Liver (tissue), 9 donors: ENCODE results near the gene NFKBIB. TPM values are rescaled to one million over a fixed set of nuclear protein-coding genes. Genes with fewer than 3 reads are reported as not detected.

Experiments used
- DNase-seq: peaks from one replicate; pipeline ENCODE4 v3.0.0-alpha.2; 2017; ENCODE audit warnings: low spot score
- H3K27ac ChIP-seq, 2 donors: one replicate each; pipeline ENCODE4 v1.7.0; 2013; ENCODE audit warnings: inconsistent platforms in 2 of 2, low read length in 2 of 2, control low read depth in 1 of 2, low read depth in 1 of 2, mild to moderate bottlenecking in 1 of 2
- H3K27me3 ChIP-seq, 4 donors: one replicate each; pipeline versions ENCODE4 v1.6.1 to v1.7.0; 2013; ENCODE audit warnings: low read length in 3 of 4, inconsistent platforms in 1 of 4, mild to moderate bottlenecking in 1 of 4, moderate library complexity in 1 of 4; ENCODE audit not compliant: control insufficient read depth in 4 of 4, insufficient read depth in 4 of 4
- H3K36me3 ChIP-seq, 4 donors: one replicate each; pipeline versions ENCODE4 v1.6.1 to v1.7.0; 2013; ENCODE audit warnings: low read length in 3 of 4, mild to moderate bottlenecking in 3 of 4, low read depth in 1 of 4, moderate library complexity in 1 of 4; ENCODE audit not compliant: control insufficient read depth in 4 of 4, insufficient read depth in 3 of 4
- H3K4me1 ChIP-seq, 4 donors: one replicate each; pipeline versions ENCODE4 v1.6.1 to v1.7.0; 2013; ENCODE audit warnings: low read length in 3 of 4, mild to moderate bottlenecking in 3 of 4, moderate library complexity in 1 of 4; ENCODE audit not compliant: control insufficient read depth in 4 of 4, insufficient read depth in 4 of 4
- H3K4me3 ChIP-seq, 3 donors: one replicate each; pipeline versions ENCODE4 v1.6.1 to v1.7.0; 2013; ENCODE audit warnings: low read length in 3 of 3, control low read depth in 1 of 3, low read depth in 1 of 3, mild to moderate bottlenecking in 1 of 3
- H3K9ac ChIP-seq, 2 donors: one replicate each; pipeline ENCODE4 v1.7.0; 2013; ENCODE audit warnings: low read length in 2 of 2, mild to moderate bottlenecking in 2 of 2, moderate library complexity in 2 of 2, control low read depth in 1 of 2, low read depth in 1 of 2
- H3K9me3 ChIP-seq, 4 donors: one replicate each; pipeline versions ENCODE4 v1.6.1 to v1.7.0; 2013; ENCODE audit warnings: low read length in 3 of 4; ENCODE audit not compliant: control insufficient read depth in 4 of 4
- CTCF ChIP-seq: fragments of 150-350 bp; IDR thresholded peaks from 2 replicates; pipeline ENCODE4 v1.5.1; 2017; ENCODE audit warnings: improper control_type of control experiment, low read depth, low read length; ENCODE audit not compliant: missing input control
- FOXA1 ChIP-seq: IDR thresholded peaks from 2 replicates; pipeline ENCODE4 v1.6.1; 2016; ENCODE audit warnings: antibody characterized with exemption
- FOXA2 ChIP-seq: IDR thresholded peaks from 2 replicates; pipeline ENCODE4 v1.6.1; 2016; ENCODE audit warnings: antibody characterized with exemption
- GABPA ChIP-seq, 2 donors: IDR thresholded peaks in 1 of 2; conservative IDR thresholded peaks in 1 of 2; 2 replicates each; pipeline ENCODE4 v1.6.1; 2016; ENCODE audit warnings: antibody characterized with exemption in 2 of 2, mild to moderate bottlenecking in 1 of 2, moderate library complexity in 1 of 2
- HNF4A ChIP-seq, 2 donors: conservative IDR thresholded peaks; 2 replicates each; pipeline ENCODE4 v1.6.1; 2016; ENCODE audit warnings: antibody characterized with exemption in 2 of 2, mild to moderate bottlenecking in 2 of 2
- NR2F2 ChIP-seq: IDR thresholded peaks from 2 replicates; pipeline ENCODE4 v1.6.1; 2016; ENCODE audit warnings: antibody characterized with exemption
- RAD21 ChIP-seq, 2 donors: IDR thresholded peaks; 2 replicates each; pipeline ENCODE4 v1.6.1; 2016; ENCODE audit warnings: antibody characterized with exemption in 2 of 2, mild to moderate bottlenecking in 2 of 2
- REST ChIP-seq: IDR thresholded peaks from 2 replicates; pipeline ENCODE4 v1.6.1; 2016; ENCODE audit warnings: antibody characterized with exemption, mild to moderate bottlenecking
- RXRA ChIP-seq, 2 donors: IDR thresholded peaks; 2 replicates each; pipeline ENCODE4 v1.6.1; 2017 to 2018; ENCODE audit warnings: antibody characterized with exemption in 2 of 2, mild to moderate bottlenecking in 1 of 2
- SP1 ChIP-seq: IDR thresholded peaks from 2 replicates; pipeline ENCODE4 v1.6.1; 2018; ENCODE audit warnings: antibody characterized with exemption, mild to moderate bottlenecking
- TAF1 ChIP-seq: conservative IDR thresholded peaks from 2 replicates; pipeline ENCODE4 v1.6.1; 2016; ENCODE audit warnings: antibody characterized with exemption, mild to moderate bottlenecking
- WGBS: extraction: QIAGEN DNeasy Blood & Tissue Kit; methylation state at CpG from one replicate; pipeline ENCODE4 v1.1.7; 2013; 5-methylcytosine and 5-hydroxymethylcytosine counted together
- polyA plus RNA-seq, 2 donors: library from polyadenylated mRNA; stranded (reverse) in 1 of 2; unstranded in 1 of 2; fragments of 200-250 nt in 1 of 2; fragments of >200 nt in 1 of 2; fragmentation: Nextera tagmentation in 1 of 2; extraction: Ambion mirVana in 1 of 2; gene quantifications; one replicate each; pipeline versions ENCODE4 v1.2.1 to v1.2.3, GENCODE V29; 2013 to 2015
- total RNA-seq, 2 donors: library from RNA; depleted of rRNA; stranded (reverse); fragments of >200 nt; gene quantifications; one replicate each; pipeline ENCODE4 v1.2.3, GENCODE V29; 2014
- TF ChIP-seq, protein P1 (sequence below): IDR thresholded peaks from 2 replicates; pipeline ENCODE4 v1.6.1; 2016; ENCODE audit warnings: antibody characterized with exemption
- TF ChIP-seq, protein P2 (sequence below): IDR thresholded peaks from 2 replicates; pipeline ENCODE4 v1.6.1; 2016; ENCODE audit warnings: antibody characterized with exemption
- donor health status: healthy.
- donor health status: healthy.
- donor health status: healthy.
- donor health status: healthy.
- donor health status: healthy.

Gene NFKBIB
- total and polyA plus RNA-seq, 4 donors: 8.0 to 25.4 (median 14.9) TPM

DNA sequence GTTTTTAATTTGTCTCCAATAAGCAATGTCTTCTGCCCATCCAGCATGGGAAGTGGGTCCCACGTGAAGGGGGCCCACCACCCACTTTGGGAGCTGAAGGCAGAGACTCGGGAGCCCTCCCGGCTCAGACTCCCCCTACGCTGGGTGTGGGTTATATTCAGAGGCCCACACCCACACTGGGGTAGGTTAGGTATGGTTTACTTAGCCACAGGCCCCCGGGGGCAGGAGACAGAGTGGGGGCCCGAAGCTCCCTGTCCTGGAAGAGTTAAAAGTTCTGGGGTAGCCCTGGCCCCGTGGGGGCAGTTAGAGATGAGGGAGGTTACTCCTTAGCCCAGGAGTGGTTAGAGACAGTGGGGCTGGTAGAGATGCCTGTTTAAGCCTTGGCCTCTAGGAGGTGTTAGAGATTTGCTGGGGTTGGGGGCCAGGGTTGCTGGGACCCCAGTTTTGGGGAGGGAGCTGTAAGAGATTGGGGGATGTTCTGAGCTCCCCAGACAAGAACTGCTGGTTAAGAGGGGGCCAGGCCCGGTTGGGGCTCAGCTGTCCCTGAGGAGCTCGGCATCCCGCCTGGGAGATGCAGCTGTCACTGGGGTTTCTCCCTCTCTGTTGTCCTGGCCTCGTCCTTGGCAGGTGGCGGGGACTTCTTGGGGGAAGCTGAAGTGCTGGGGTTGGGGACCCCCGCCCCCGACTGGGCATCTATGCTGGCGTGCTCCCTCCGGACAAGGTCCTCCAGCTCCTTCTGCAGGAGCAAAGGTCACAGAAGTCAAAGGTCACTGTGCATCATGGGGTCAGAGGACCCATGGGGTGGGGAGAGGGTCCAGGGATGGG, 21.0 kb upstream of the NFKBIB start (continued):
- TF ChIP-seq REST: no peak

DNA sequence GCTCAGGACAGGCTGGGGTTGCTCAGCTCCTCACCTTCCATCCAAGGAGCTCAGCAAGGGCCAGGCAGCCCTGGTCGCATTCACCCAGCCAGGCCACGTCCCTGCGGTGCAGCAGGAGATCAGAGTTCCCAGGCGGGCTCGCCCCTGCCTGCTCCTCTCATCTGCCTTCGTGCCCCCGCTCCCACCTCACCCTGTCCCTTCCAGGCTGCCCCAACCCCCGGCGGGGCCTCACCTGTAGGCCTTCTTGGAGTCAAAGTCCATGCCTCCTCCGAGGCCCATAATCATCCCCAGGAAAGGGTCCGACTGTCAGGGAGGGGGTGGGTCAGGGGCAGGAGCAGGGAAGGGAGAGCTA, 20.4 kb upstream of the NFKBIB start:
- Histone ChIP-seq H3K4me3 (no peak overlapping the region), H3K4me1 (peaks cover 0 to 3% (median 0%) of the 10 kb centered on the region in 4 donors), H3K27ac (no peak overlapping the region), H3K36me3 (peaks cover 6 to 20% (median 7%) of the 10 kb centered on the region in 4 donors), H3K9ac (no peak overlapping the region), H3K27me3 (no peaks in the 10 kb centered on the region), H3K9me3 (no peaks in the 10 kb centered on the region)
- WGBS: 88% methylated on average over 11 of the region's 11 CpGs
- TF ChIP-seq, protein P1, sequence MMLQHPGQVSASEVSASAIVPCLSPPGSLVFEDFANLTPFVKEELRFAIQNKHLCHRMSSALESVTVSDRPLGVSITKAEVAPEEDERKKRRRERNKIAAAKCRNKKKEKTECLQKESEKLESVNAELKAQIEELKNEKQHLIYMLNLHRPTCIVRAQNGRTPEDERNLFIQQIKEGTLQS: no peak
- no peak for TF ChIP-seq FOXA2
- TF ChIP-seq, protein P2, sequence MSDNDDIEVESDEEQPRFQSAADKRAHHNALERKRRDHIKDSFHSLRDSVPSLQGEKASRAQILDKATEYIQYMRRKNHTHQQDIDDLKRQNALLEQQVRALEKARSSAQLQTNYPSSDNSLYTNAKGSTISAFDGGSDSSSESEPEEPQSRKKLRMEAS: no peak
- no peak for TF ChIP-seq RAD21 (IDR thresholded peaks at IDR 0.05)
- no peak for TF ChIP-seq CTCF
- no peak for TF ChIP-seq RXRA (IDR thresholded peaks at IDR 0.05)
- TF ChIP-seq SP1: no peak
- no peak for TF ChIP-seq TAF1
- no peak for TF ChIP-seq HNF4A (conservative IDR thresholded peaks at IDR 0.05)
- TF ChIP-seq GABPA (IDR thresholded peaks at IDR 0.05 in 1 of 2, conservative IDR thresholded peaks at IDR 0.05 in 1 of 2): no peak
- TF ChIP-seq NR2F2: no peak
- no peak for TF ChIP-seq REST
- no peak for TF ChIP-seq FOXA1
- no peak for DNase-seq
